Bronchial epithelial cell (primary cell): ENCODE results near the gene MS4A8. TPM values are rescaled to one million over a fixed set of nuclear protein-coding genes. Genes with fewer than 3 reads are reported as not detected.
"Not testable (repeated sequence)": the region's sequence is repeated elsewhere in the genome, so short reads cannot be mapped to it uniquely, and the experiment has no call there.

Experiments
- DNase-seq: peaks from one replicate; pipeline ENCODE4 v3.0.0-alpha.2; 2010; ENCODE audit warnings: low read depth
- FAIRE-seq: peaks from 2 replicates; lab custom pipeline; 2011; peaks lifted over from hg19 to GRCh38; lab: Jason Lieb, UNC
- H3K27me3 ChIP-seq: 2 replicates; pipeline ENCODE4 v1.5.1; 2011; ENCODE audit warnings: low read length; ENCODE audit not compliant: control insufficient read depth, insufficient read depth
- H3K36me3 ChIP-seq: 2 replicates; pipeline ENCODE4 v1.5.1; 2011; ENCODE audit warnings: low read length; ENCODE audit not compliant: control insufficient read depth, insufficient read depth
- H3K4me3 ChIP-seq: 2 replicates; pipeline ENCODE4 v1.5.1; 2011; ENCODE audit warnings: mild to moderate bottlenecking, low read depth, low read length, control low read depth
- total RNA-seq: library from RNA; depleted of rRNA; stranded (reverse); fragments of >200 nt; gene quantifications from 2 replicates; pipeline ENCODE4 v1.2.1, GENCODE V29; 2014
- TF ChIP-seq, protein P1 (sequence below): IDR thresholded peaks from 2 replicates; pipeline ENCODE4 v1.5.1; 2011; ENCODE audit warnings: mild to moderate bottlenecking, moderate library complexity, low read length, control low read depth, inconsistent platforms; ENCODE audit not compliant: insufficient read depth, severe bottlenecking

Gene MS4A8
- total RNA-seq, 1 donor from 2014 or later: not detected

- no peaks in the 10 kb centered on the region for H3K36me3 ChIP-seq
- DNase-seq (no peak), FAIRE-seq (no peak)
- TF ChIP-seq, protein P1, sequence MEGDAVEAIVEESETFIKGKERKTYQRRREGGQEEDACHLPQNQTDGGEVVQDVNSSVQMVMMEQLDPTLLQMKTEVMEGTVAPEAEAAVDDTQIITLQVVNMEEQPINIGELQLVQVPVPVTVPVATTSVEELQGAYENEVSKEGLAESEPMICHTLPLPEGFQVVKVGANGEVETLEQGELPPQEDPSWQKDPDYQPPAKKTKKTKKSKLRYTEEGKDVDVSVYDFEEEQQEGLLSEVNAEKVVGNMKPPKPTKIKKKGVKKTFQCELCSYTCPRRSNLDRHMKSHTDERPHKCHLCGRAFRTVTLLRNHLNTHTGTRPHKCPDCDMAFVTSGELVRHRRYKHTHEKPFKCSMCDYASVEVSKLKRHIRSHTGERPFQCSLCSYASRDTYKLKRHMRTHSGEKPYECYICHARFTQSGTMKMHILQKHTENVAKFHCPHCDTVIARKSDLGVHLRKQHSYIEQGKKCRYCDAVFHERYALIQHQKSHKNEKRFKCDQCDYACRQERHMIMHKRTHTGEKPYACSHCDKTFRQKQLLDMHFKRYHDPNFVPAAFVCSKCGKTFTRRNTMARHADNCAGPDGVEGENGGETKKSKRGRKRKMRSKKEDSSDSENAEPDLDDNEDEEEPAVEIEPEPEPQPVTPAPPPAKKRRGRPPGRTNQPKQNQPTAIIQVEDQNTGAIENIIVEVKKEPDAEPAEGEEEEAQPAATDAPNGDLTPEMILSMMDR: no peak
- H3K4me3 ChIP-seq: no peak overlapping the region
- no peaks in the 10 kb centered on the region for H3K27me3 ChIP-seq
Measured at GRCh38 chr11:60703374-60703773, 4.0 kb downstream of the MS4A8 start.

GRCh38 chr11:60705895-60706294, 6.5 kb downstream of the MS4A8 start:
- DNase-seq (no peak), FAIRE-seq (no peak)
- Histone ChIP-seq H3K27me3 (no peaks in the 10 kb centered on the region), H3K36me3 (no peaks in the 10 kb centered on the region), H3K4me3 (no peak overlapping the region)
- TF ChIP-seq, protein P1: no peak

DNA sequence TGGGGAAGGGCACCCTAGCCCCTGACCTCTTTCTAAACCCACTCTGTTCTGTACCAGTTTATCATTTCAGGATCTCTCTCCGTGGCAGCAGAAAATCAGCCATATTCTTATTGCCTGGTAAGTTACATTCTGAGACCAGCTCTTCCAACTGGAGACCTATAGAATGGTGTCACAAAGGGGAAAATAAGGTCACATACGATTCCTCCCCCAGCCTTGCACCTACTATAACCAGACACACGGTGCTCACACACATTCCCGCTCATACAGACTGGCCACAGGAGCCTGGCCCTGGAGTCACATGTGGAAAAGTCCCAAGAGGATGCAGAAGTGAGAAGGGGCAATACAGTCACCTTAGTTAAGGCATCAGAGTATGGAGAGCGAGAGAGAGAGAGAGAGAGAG, 7.5 kb downstream of the MS4A8 start:
- no peaks in the 10 kb centered on the region for H3K36me3 ChIP-seq
- FAIRE-seq (no peak), DNase-seq (no peak)
- H3K4me3 ChIP-seq: no peak overlapping the region
- no peaks in the 10 kb centered on the region for H3K27me3 ChIP-seq
- TF ChIP-seq, protein P1: no peak

- FAIRE-seq (peak; percentile 62), DNase-seq (no peak)
- TF ChIP-seq, protein P1: peak; percentile 6
- Histone ChIP-seq H3K36me3 (no peaks in the 10 kb centered on the region), H3K4me3 (no peak overlapping the region), H3K27me3 (no peaks in the 10 kb centered on the region)
Measured at GRCh38 chr11:60710482-60710881, 11.1 kb downstream of the MS4A8 start.

GRCh38 chr11:60711276-60711675, 11.9 kb downstream of the MS4A8 start:
- DNase-seq: no peak
- no peak for FAIRE-seq
- Histone ChIP-seq H3K27me3 (no peaks in the 10 kb centered on the region), H3K36me3 (no peaks in the 10 kb centered on the region), H3K4me3 (no peak overlapping the region)
- TF ChIP-seq, protein P1: no peak

DNA sequence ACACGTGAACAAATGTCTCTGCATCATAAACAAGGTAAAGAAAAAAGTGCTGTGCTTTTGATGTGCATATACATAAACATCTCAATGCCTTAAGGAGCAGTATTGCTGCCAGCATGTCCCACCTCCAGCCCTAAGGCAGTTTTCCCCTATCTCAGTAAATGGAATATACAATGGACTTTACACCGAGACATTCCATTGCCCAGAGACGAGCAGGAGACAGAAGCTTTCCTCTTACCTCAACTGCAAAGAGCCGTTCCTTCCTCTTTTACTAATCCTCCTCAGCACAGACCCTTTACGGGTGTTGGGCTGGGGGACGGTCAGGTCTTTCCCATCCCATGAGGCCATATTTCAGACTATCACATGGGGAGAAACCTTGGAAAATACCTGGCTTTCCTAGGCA, 14.0 kb downstream of the MS4A8 start:
- H3K4me3 ChIP-seq, DNase-seq, FAIRE-seq, H3K36me3 ChIP-seq, H3K27me3 ChIP-seq: not testable (repeated sequence)
